ENCODE results near the gene ECE1. TPM values are rescaled to one million over a fixed set of nuclear protein-coding genes. Genes with fewer than 3 reads are reported as not detected.

Gene ECE1
- total RNA-seq, 2 donors from 2014 or later = 75.4 to 219 TPM

GRCh38 chr1:21255943-21256320 lies 34.3 kb downstream of the ECE1 start:
- peak overlapping the region; percentile 97 for H3K27ac Mint-ChIP-seq
- peaks cover 39% of the 10 kb centered on the region for H3K4me1 Mint-ChIP-seq
- ATAC-seq (replicated peaks) = no peak
- H3K36me3 Mint-ChIP-seq (ENCODE audit: low read depth) = peaks cover 99% of the 10 kb centered on the region
- H3K9me3 Mint-ChIP-seq = no peaks in the 10 kb centered on the region
- H3K27me3 Mint-ChIP-seq = no peaks in the 10 kb centered on the region
- no peak overlapping the region for H3K4me3 Mint-ChIP-seq

DNA sequence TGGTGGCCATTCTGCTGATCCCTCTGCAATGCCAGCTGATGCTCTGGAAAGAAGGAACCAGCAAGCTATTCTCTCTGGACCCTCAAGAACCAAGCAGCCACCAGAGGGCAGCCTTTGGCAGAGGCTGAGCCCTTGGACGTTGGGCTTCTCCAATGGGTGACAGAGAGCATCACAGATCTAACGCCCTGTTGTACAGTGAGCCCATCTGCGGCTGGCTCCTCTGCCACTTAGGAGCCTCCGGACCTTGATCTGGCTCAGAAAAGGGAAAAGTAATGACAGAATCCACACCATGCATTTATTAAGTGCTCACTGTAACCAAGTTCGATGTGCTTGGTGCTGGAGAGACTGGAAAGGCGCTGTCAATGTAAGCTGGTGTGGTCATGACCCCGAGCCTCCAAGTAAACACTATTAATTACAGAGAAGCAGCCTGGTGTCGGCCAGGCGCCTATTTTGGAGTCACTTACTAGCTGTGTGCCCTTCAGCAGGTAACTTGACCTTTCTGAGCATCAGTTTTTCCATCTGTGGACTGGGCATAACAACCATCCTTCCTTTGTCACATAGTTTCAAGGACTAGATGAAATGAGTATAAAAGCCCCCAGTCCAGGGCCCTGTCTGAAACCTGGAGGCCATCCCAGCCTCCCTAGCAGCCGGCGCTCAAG lies 34.9 kb downstream of the ECE1 start:
- ATAC-seq (replicated peaks) = peak; percentile 28
- Mint-ChIP-seq H3K27ac (peak overlapping the region; percentile 50), H3K9me3 (no peaks in the 10 kb centered on the region), H3K36me3 (ENCODE audit: low read depth) (peaks cover 99% of the 10 kb centered on the region), H3K4me3 (peak overlapping the region; percentile 4), H3K4me1 (peaks cover 34% of the 10 kb centered on the region), H3K27me3 (no peaks in the 10 kb centered on the region)

GRCh38 chr1:21254335-21254951 lies 35.8 kb downstream of the ECE1 start:
- Mint-ChIP-seq H3K4me1 (peaks cover 24% of the 10 kb centered on the region), H3K27ac (peak overlapping the region; percentile 50), H3K9me3 (no peaks in the 10 kb centered on the region), H3K27me3 (no peaks in the 10 kb centered on the region), H3K36me3 (ENCODE audit: low read depth) (peaks cover 99% of the 10 kb centered on the region), H3K4me3 (no peak overlapping the region)
- no peak for ATAC-seq (replicated peaks)

GRCh38 chr1:21251773-21252471 lies 38.3 kb downstream of the ECE1 start:
- peaks cover 99% of the 10 kb centered on the region for H3K36me3 Mint-ChIP-seq (ENCODE audit: low read depth)
- peak overlapping the region; percentile 37 for H3K4me3 Mint-ChIP-seq
- H3K27me3 Mint-ChIP-seq = no peaks in the 10 kb centered on the region
- H3K27ac Mint-ChIP-seq = peak overlapping the region; percentile 91
- H3K9me3 Mint-ChIP-seq = no peaks in the 10 kb centered on the region
- peaks cover 14% of the 10 kb centered on the region for H3K4me1 Mint-ChIP-seq
- peak; percentile 94 for ATAC-seq (replicated peaks)

DNA sequence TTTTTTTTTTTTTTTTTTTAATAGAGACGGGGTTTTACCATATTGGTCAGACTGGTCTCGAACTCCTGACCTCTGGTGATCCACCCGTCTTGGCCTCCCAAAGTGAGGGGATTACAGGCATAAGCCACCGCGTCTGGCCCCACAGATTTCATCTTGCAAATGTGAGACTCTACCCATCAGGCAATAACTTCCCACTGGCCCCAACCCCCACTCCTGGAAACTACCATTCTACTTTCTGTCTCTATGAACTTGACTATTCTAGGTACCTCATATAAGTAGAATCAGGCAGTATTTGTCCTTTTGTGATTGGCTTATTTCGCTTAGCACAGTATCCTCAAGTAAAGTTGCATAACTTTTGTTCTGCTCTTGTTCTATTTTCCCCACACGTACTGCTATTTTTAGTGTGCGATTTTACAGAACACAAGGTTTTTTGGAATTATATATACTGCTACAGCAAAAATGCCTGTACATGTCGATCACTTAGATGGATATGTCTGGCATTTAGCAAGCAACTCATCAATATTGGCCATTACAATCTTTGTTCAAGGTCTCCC lies 40.2 kb downstream of the ECE1 start:
- Mint-ChIP-seq H3K36me3 (ENCODE audit: low read depth) (peaks cover 99% of the 10 kb centered on the region), H3K27me3 (no peaks in the 10 kb centered on the region), H3K9me3 (no peaks in the 10 kb centered on the region), H3K4me3 (no peak overlapping the region), H3K4me1 (peaks cover 9% of the 10 kb centered on the region), H3K27ac (no peak overlapping the region)
- ATAC-seq (replicated peaks) = no peak

DNA sequence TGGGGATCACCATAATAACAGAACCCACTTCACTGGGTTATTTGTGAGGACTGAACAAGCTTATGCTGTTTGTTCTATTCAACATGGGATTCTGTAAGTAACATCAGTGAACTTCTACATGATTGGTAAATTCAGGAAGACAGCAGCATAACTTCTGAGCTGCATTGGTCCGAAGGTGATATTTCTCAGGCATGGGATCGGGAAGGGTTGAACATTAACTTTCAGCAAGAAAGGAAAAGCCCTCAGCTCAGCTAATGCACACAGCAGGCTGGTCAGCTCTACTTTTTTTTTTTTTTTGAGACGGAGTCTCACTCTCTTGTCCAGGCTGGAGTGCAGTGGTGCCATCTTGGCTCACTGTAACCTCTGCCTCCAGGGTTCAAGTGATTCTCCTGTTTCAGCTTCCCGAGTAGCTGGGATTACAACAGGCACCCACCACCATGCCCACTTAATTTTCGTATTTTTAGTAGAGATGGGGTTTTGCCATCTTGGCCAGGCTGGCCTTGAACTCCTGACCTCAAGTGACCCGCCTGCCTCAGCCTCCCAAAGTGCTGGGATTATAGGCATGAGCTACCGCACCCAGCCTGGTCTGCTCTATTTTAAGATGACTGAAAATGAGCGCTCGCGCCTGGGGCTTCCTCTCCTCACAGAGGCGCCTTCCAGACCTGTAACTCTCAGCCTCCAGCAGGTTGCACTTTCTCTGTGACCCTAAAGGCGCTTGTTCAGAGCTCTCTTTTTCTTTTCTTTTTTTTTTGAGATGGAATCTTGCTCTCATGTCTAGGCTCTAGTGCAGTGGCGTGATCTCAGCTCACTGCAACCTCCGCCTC lies 42.2 kb downstream of the ECE1 start:
- Mint-ChIP-seq H3K36me3 (ENCODE audit: low read depth) (peaks cover 100% of the 10 kb centered on the region), H3K4me3 (no peak overlapping the region), H3K27ac (no peak overlapping the region), H3K27me3 (no peaks in the 10 kb centered on the region), H3K4me1 (peaks cover 9% of the 10 kb centered on the region), H3K9me3 (no peaks in the 10 kb centered on the region)
- no peak for ATAC-seq (replicated peaks)

DNA sequence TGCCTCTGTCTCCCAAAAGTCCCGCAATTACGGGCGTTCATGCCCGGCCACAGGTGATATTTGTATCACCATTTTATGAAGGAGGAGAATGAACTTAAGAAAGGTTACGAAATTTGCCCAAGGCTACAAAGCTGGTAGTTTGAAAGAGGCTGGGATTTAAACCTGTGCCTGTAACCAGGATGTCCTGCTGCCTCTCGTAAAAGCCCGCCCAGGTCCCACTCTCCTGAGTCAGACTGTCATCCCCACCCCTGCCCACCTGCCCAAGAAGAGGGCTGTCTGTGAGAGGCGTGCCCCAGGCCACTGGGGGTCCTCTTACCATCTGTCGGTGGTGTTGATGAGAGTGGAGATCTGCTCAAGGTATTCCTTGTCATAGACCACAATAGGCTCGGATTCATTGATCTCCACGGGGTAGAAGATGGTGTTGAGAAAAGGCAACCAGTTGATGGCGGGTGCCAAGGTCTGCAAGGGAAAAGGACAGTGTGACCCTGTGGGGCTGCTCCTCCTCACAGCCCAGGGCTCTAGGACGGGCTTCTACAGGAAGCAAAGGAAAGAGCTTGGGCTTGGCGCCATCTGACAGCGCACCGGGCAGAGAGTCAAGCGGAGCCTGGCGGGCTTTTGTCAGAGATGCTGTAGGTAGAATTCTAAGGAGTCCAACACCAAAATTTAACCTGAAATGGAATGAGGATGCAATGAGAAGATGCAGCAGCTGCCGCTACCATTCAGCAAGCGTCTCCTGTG lies 43.2 kb downstream of the ECE1 start:
- H3K27ac Mint-ChIP-seq = peak overlapping the region; percentile 25
- no peaks in the 10 kb centered on the region for H3K9me3 Mint-ChIP-seq
- H3K27me3 Mint-ChIP-seq = no peaks in the 10 kb centered on the region
- peaks cover 1% of the 10 kb centered on the region for H3K4me1 Mint-ChIP-seq
- no peak overlapping the region for H3K4me3 Mint-ChIP-seq
- H3K36me3 Mint-ChIP-seq (ENCODE audit: low read depth) = peaks cover 100% of the 10 kb centered on the region
- ATAC-seq (replicated peaks) = no peak

GRCh38 chr1:21245688-21246229 lies 44.5 kb downstream of the ECE1 start:
- Mint-ChIP-seq H3K27me3 (no peaks in the 10 kb centered on the region), H3K4me1 (no peaks in the 10 kb centered on the region), H3K27ac (peak overlapping the region; percentile 16), H3K4me3 (no peak overlapping the region), H3K36me3 (ENCODE audit: low read depth) (peaks cover 100% of the 10 kb centered on the region), H3K9me3 (no peaks in the 10 kb centered on the region)
- no peak for ATAC-seq (replicated peaks)

GRCh38 chr1:21244986-21245687 lies 45.1 kb downstream of the ECE1 start:
- H3K4me1 Mint-ChIP-seq = no peaks in the 10 kb centered on the region
- no peaks in the 10 kb centered on the region for H3K9me3 Mint-ChIP-seq
- no peak overlapping the region for H3K4me3 Mint-ChIP-seq
- peak; percentile 40 for ATAC-seq (replicated peaks)
- no peaks in the 10 kb centered on the region for H3K27me3 Mint-ChIP-seq
- H3K27ac Mint-ChIP-seq = peak overlapping the region; percentile 38
- H3K36me3 Mint-ChIP-seq (ENCODE audit: low read depth) = peaks cover 100% of the 10 kb centered on the region

DNA sequence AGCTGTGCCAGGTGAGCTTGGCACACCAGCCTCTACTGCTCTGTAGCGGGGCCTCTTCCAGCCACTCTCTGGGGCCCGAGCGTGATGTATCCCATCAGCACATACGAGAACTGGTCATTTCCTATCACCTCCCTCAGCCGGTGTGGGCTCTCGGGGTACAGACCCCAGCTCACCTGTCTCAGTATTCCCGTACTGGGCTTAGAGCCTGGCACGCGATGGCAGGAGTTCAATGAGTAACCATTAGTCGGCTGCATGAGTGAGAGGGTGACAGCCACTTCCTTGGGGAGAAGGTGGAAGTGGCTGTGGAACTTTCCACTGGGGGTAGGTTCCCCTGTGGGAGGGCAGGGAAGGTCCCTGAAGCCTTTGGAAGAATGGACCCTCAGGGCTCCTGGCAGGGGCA lies 46.1 kb downstream of the ECE1 start:
- Mint-ChIP-seq H3K27me3 (no peaks in the 10 kb centered on the region), H3K27ac (no peak overlapping the region)

DNA sequence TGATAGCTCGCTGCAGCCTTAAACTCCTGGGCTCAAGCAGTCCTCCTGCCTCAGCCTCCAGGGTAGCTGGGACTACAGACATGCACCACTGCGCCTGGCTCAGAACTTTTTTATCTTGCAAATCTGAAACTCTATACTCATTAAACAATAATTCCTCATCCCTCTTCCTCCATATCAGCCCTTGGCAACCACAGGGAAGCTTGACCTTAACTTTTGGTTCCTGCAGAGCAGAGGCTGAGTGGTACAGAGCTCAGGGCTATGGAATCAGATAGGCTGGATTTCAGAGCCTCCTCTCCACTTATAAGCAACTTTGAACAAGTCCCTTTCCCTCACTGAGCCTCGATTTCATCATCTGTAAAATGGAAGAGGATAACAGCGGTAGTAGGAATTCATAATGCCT lies 47.4 kb downstream of the ECE1 start:
- H3K36me3 Mint-ChIP-seq (ENCODE audit: low read depth) = peaks cover 100% of the 10 kb centered on the region
- peaks cover 5% of the 10 kb centered on the region for H3K4me1 Mint-ChIP-seq
- no peak for ATAC-seq (replicated peaks)
- no peaks in the 10 kb centered on the region for H3K27me3 Mint-ChIP-seq
- H3K4me3 Mint-ChIP-seq = no peak overlapping the region
- no peaks in the 10 kb centered on the region for H3K9me3 Mint-ChIP-seq
- peak overlapping the region; percentile 56 for H3K27ac Mint-ChIP-seq

More for the DNA sequence above, 46.1 kb downstream of the ECE1 start:
- H3K9me3 Mint-ChIP-seq = no peaks in the 10 kb centered on the region
- no peak for ATAC-seq (replicated peaks)
- peaks cover 100% of the 10 kb centered on the region for H3K36me3 Mint-ChIP-seq (ENCODE audit: low read depth)
- H3K4me3 Mint-ChIP-seq = no peak overlapping the region
- peaks cover 4% of the 10 kb centered on the region for H3K4me1 Mint-ChIP-seq

- H3K27me3 Mint-ChIP-seq = no peaks in the 10 kb centered on the region
- H3K4me1 Mint-ChIP-seq = peaks cover 5% of the 10 kb centered on the region
- peaks cover 100% of the 10 kb centered on the region for H3K36me3 Mint-ChIP-seq (ENCODE audit: low read depth)
- no peak overlapping the region for H3K4me3 Mint-ChIP-seq
- no peak for ATAC-seq (replicated peaks)
- H3K27ac Mint-ChIP-seq = peak overlapping the region; percentile 56
- H3K9me3 Mint-ChIP-seq = no peaks in the 10 kb centered on the region
Measured at GRCh38 chr1:21241771-21242581, 48.3 kb downstream of the ECE1 start.

All from activated T-helper 17 cell treated with anti-CD3 and anti-CD28 coated beads, Interleukin-2, amount 50 U/mL, for 72 hours (primary cell).